A549 treated with CpdA at 1 μM for 4 hours (cell line): ENCODE data around the gene TMC3. TPM values are rescaled to one million over a fixed set of nuclear protein-coding genes. Genes with fewer than 3 reads are reported as not detected.

Source experiments
- total RNA-seq: library from RNA; stranded (reverse); fragments of 200-300 nt; extraction: Qiagen RNA extraction; gene quantifications from 5 replicates; pipeline ENCODE4 v1.2.3, GENCODE V29; 2022; ENCODE audit warnings: low read depth

Gene TMC3
- total RNA-seq, result not detected in 5 replicates

GRCh38 chr15:81373775-81374395 lies at the start of gene TMC3:
TMC3 (minus strand) TSS chr15:81374213; CDS start chr15:81374077, 136 bp downstream.

GRCh38 chr15:81323944-81324881 lies 49.8 kb downstream of the TMC3 start, which contains the start of gene STARD5:
STARD5 (minus strand) TSS chr15:81324141; CDS start chr15:81324099, 42 bp downstream.

Other genes starting within 250 kb of the TMC3 start
- 0.03 TPM in 1 of 5 replicates, not detected in the others for gene CFAP161, start 239.9 kb downstream of the TMC3 start, total RNA-seq
- gene IL16, start 177.3 kb downstream of the TMC3 start, total RNA-seq, result 0.07 TPM in 1 of 5 replicates, not detected in the others
- gene STARD5, start 50.1 kb downstream of the TMC3 start, total RNA-seq, result 2.0 to 2.5 TPM (median 2.2 TPM) in 5 replicates